GM12878 (cell line): ENCODE measurements around the gene LENEP. TPM values are rescaled to one million over a fixed set of nuclear protein-coding genes. Genes with fewer than 3 reads are reported as not detected.

Source experiments
- ATAC-seq: fragments of 200-7000 bp; cut with Tn5 transposase; 3 replicates; pipeline ENCODE4 v1.9.1; 2020; ENCODE audit warnings: mild to moderate bottlenecking, moderate library complexity
- BruUV-seq: library from RNA; stranded (reverse); fragments of 400-500 nt; replicated peaks from 2 replicates; lab custom pipeline; 2021; lab: Mats Ljungman, UMichigan
- CTCF ChIA-PET: fragments of 300-600 bp; sonication (Branson Sonifier 250); formaldehyde crosslinking; extraction: SDS; loops from one replicate; lab custom pipeline; 2021; ENCODE audit warnings: inconsistent platforms; lab: Yijun Ruan, JAX
- POLR2A ChIA-PET: fragments of 350-600 bp; formaldehyde crosslinking; extraction: SDS; loops from one replicate; lab custom pipeline; 2021; ENCODE audit warnings: inconsistent platforms; lab: Charles Lee
- RAD21 ChIA-PET: fragments of 300-600 bp; sonication (Branson Sonifier 250); formaldehyde crosslinking; loops from one replicate; lab custom pipeline; 2023; ENCODE audit warnings: antibody characterized with exemption; ENCODE audit not compliant: unreplicated experiment; lab: Charles Lee
- SMC1A ChIA-PET: fragments of 300-600 bp; sonication (Branson Sonifier 250); formaldehyde crosslinking; loops from one replicate; lab custom pipeline; 2023; ENCODE audit not compliant: unreplicated experiment, uncharacterized antibody; lab: Charles Lee
- DNase-seq: peaks from one replicate; pipeline ENCODE4 v3.0.0-alpha.2; 2011; ENCODE audit warnings: low read depth, low spot score
- FAIRE-seq: peaks from 3 replicates; lab custom pipeline; 2011; peaks lifted over from hg19 to GRCh38; lab: Jason Lieb, UNC
- H2AFZ ChIP-seq: 2 replicates; pipeline ENCODE4 v1.6.0; 2011; ENCODE audit warnings: low read depth, low read length, control low read depth; ENCODE audit not compliant: control insufficient read depth
- H3K27ac ChIP-seq: 2 replicates; pipeline ENCODE4 v1.5.1; 2011; ENCODE audit warnings: control low read depth; ENCODE audit not compliant: control insufficient read depth, insufficient read depth
- H3K27me3 ChIP-seq, 2 experiments: replicated peaks in 1 of 2; 2 replicates each; pipeline versions ENCODE4 v1.6.0 to v1.6.1; 2011; ENCODE audit warnings: low read length in 1 of 2; ENCODE audit not compliant: control insufficient read depth in 2 of 2, insufficient read depth in 2 of 2
- H3K36me3 ChIP-seq, 2 experiments: 2 replicates each; pipeline ENCODE4 v1.5.1; 2011; ENCODE audit warnings: low read length in 1 of 2; ENCODE audit not compliant: control insufficient read depth in 2 of 2, insufficient read depth in 2 of 2
- H3K4me1 ChIP-seq: 2 replicates; pipeline ENCODE4 v1.6.1; 2011; ENCODE audit warnings: mild to moderate bottlenecking, low read length, moderate library complexity, mixed read lengths; ENCODE audit not compliant: control insufficient read depth, insufficient read depth
- H3K4me2 ChIP-seq: 2 replicates; pipeline ENCODE4 v1.6.0; 2011; ENCODE audit warnings: control low read depth; ENCODE audit not compliant: control insufficient read depth, insufficient read depth
- H3K4me3 ChIP-seq: fragments of 200-600 bp; sonication (generic); 2 replicates; pipeline ENCODE4 v1.5.1; 2016
- H3K79me2 ChIP-seq: 2 replicates; pipeline ENCODE4 v1.6.0; 2011; ENCODE audit warnings: low read length; ENCODE audit not compliant: control insufficient read depth, insufficient read depth
- H3K9ac ChIP-seq: 2 replicates; pipeline ENCODE4 v1.8.0; 2011; ENCODE audit warnings: low read length, control low read depth, mixed read lengths; ENCODE audit not compliant: control insufficient read depth, insufficient read depth
- H3K9me3 ChIP-seq: replicated peaks from 3 replicates; pipeline ENCODE4 v1.5.1; 2011; ENCODE audit warnings: mild to moderate bottlenecking, low read length; ENCODE audit not compliant: control insufficient read depth, insufficient read depth
- H4K20me1 ChIP-seq: 2 replicates; pipeline ENCODE4 v1.6.0; 2011; ENCODE audit not compliant: control insufficient read depth, insufficient read depth
- NFIC ChIP-seq: IDR thresholded peaks from 2 replicates; pipeline ENCODE4 v1.6.1; 2012; ENCODE audit warnings: low read depth, mild to moderate bottlenecking, inconsistent platforms, low read length, moderate library complexity
- PML ChIP-seq: IDR thresholded peaks from 2 replicates; pipeline ENCODE4 v1.6.1; 2012; ENCODE audit warnings: low read length, inconsistent platforms
- POLR2A ChIP-seq: IDR thresholded peaks from 2 replicates; pipeline ENCODE4 v1.6.1; 2011; ENCODE audit warnings: low read depth, mild to moderate bottlenecking, low read length
- POLR2AphosphoS5 ChIP-seq: IDR thresholded peaks from 2 replicates; pipeline ENCODE4 v1.6.1; 2011; ENCODE audit warnings: mild to moderate bottlenecking, low read length, inconsistent platforms
- WGBS: methylation state at CpG from one replicate; pipeline ENCODE4 v1.1.6; 2016; ENCODE audit warnings: low lambda C conversion rate; ENCODE audit not compliant: insufficient replicate concordance, insufficient coverage; ENCODE audit errors: missing lambda C conversion rate; 5-methylcytosine and 5-hydroxymethylcytosine counted together
- in situ Hi-C: fragments of 300-500 bp; cut with MboI; formaldehyde crosslinking; loops from 9 replicates; pipeline ENCODE4 v1.14.3; 2018; ENCODE audit warnings: mixed read lengths
- intact Hi-C: fragments of 100-400 bp; cut with micrococcal nuclease; formaldehyde crosslinking; loops from one replicate; pipeline ENCODE4 v1.14.2; 2022; ENCODE audit not compliant: unreplicated experiment
- polyA plus RNA-seq, 11 experiments: library from polyadenylated mRNA; depleted of rRNA in 4 of 11; unstranded in 6 of 11; stranded (reverse) in 5 of 11; fragments of >200 nt; fragmentation: Nextera tagmentation in 4 of 11; fragmentation: Illumina TruSeq in 1 of 11; extraction: Ambion mirVana in 4 of 11; extraction: Trizol in 1 of 11; gene quantifications; 1 replicate in 1 of 11; 2 replicates in 10 of 11; pipeline versions ENCODE4 v1.2.1 to v1.2.3, GENCODE V29; 2011 to 2016; ENCODE audit warnings: inconsistent platforms in 2 of 11, missing spikeins in 2 of 11, low read depth in 1 of 11
- total RNA-seq, 4 experiments: library from RNA; depleted of rRNA in 3 of 4; stranded (reverse); fragments of >200 nt in 3 of 4; fragmentation: Illumina TruSeq in 1 of 4; extraction: Trizol in 1 of 4; gene quantifications; 2 replicates each; pipeline versions ENCODE4 v1.2.1 to v1.2.3, GENCODE V29; 2013 to 2021

Gene LENEP
- total and polyA plus RNA-seq, 10 of the 15 experiments (the other 5 are each of a cell fraction or from before 2014, with no cell fraction given), result 0.27 to 1.1 (median 0.64) TPM; not detected in 7

DNA sequence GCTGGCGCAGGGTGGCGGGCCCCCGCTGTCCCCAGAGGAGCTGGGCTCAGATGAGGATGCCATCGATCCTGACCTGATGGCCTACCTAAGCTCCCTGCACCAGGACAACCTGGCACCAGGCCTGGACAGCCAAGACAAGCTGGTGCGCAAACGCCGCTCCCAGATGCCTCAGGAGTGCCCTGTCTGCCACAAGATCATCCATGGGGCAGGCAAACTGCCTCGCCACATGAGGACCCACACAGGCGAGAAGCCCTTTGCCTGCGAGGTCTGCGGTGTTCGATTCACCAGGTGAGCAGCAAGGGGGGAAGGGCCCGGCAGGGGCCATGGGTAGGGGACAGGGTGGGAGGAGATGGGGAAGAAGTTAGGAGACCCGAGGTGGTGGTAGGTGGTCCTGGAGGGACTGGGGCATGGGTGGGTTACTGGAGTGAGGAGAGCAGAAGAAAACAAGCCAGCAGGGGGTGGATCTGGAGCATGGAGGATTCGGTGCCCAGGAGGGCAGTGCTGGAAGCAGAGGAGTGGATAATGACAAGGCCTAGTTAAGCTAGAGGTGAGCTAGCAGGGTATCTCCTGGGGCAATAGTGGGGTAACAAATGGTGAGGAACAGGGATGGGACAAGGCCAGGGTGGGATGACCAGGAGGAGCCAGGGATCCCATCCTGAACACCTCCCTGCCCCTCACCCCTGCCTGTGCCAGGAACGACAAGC lies 22.3 kb downstream of the LENEP start:
- ChIA-PET POLR2A (interaction anchor here (1.0 to 2.3 kb wide), 6 partner anchors 9 to 63 kb away, joined by 4 to 11 read pairs (median 6); partner anchors contain the start of gene FLAD1), RAD21 (interaction anchor here (1.0 to 2.2 kb wide), 4 partner anchors 12 to 456 kb away, joined by 3 to 6 read pairs (median 4); no protein-coding TSS in a partner anchor), SMC1A (interaction anchor here (0.6 to 2.8 kb wide), 12 partner anchors 12 to 456 kb away, joined by 3 to 14 read pairs (median 4); partner anchors contain the start of gene PYGO2), CTCF (interaction anchor here (0.7 to 3.1 kb wide), 6 partner anchors 8 to 456 kb away, joined by 3 to 42 read pairs (median 14); partner anchors contain the start of genes FLAD1, SHC1 and ZBTB7B)
- peak; percentile 18 for FAIRE-seq
- H3K79me2 ChIP-seq, result no peaks in the 10 kb centered on the region; the same call in none of the 2 replicates
- H3K4me2 ChIP-seq, result no peak overlapping the region
- WGBS, result 90% methylated on average over 16 of the region's 16 CpGs
- no peak overlapping the region for H2AFZ ChIP-seq
- H3K9ac ChIP-seq, result no peak overlapping the region
- peaks cover 25% of the 10 kb centered on the region for H3K4me1 ChIP-seq
- H3K36me3 ChIP-seq, result peaks cover 0 to 22% of the 10 kb centered on the region in 2 experiments; a peak in 3 of 4 replicates
- no peaks in the 10 kb centered on the region for H4K20me1 ChIP-seq
- no peak for TF ChIP-seq NFIC
- peak; percentile 31; the same call in 1 of the 2 replicates for TF ChIP-seq POLR2A
- H3K27ac ChIP-seq, result no peak overlapping the region
- no peaks in the 10 kb centered on the region for H3K27me3 ChIP-seq
- H3K4me3 ChIP-seq, result no peak overlapping the region
- ATAC-seq, result no peak
- no TSS peak for BruUV-seq
- DNase-seq, result no peak
- H3K9me3 ChIP-seq, result no peaks in the 10 kb centered on the region
- intact Hi-C loops, result loop anchor here (2.0 kb wide), 2 partner anchors 13 to 31 kb away; partner anchors contain the start of gene ZBTB7B
- in situ Hi-C loops, result no loop called here

DNA sequence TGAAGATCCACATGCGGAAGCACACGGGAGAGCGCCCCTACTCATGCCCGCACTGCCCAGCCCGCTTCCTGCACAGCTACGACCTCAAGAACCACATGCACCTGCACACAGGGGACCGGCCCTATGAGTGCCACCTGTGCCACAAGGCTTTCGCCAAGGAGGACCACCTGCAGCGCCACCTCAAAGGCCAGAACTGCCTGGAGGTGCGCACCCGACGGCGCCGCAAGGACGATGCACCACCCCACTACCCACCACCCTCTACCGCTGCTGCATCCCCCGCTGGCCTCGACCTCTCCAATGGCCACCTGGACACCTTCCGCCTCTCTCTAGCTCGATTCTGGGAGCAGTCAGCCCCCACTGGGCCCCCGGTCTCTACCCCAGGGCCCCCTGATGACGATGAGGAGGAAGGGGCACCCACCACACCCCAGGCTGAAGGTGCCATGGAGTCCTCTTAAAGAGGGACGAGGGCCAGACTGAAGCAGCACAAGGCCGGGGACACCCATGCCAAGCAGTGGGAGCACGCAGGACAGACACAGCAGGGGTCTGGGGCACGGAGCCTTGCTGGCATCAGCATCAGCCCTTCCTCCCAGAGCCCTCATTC lies 22.9 kb downstream of the LENEP start:
- TF ChIP-seq PML, result no peak
- 0 out of 2 replicates have a peak, but pooled peaks have one; percentile 7 for TF ChIP-seq POLR2AphosphoS5
- intact Hi-C loops, result loop anchor here (2.0 kb wide), 2 partner anchors 14 to 32 kb away; partner anchors contain the start of gene ZBTB7B
- RAD21 ChIA-PET, result interaction anchor here (0.8 to 3.1 kb wide), 12 partner anchors 13 to 457 kb away, joined by 3 to 14 read pairs (median 4); partner anchors contain the start of genes ADAM15, SHC1 and ZBTB7B
- Histone ChIP-seq H3K79me2 (no peaks in the 10 kb centered on the region; the same call in 1 of the 2 replicates), H2AFZ (no peak overlapping the region), H3K9ac (no peak overlapping the region), H3K4me2 (peak overlapping the region; percentile 90), H3K4me3 (no peak overlapping the region), H3K27me3 (no peaks in the 10 kb centered on the region), H3K9me3 (no peaks in the 10 kb centered on the region), H3K27ac (peak overlapping the region; percentile 75), H4K20me1 (no peaks in the 10 kb centered on the region), H3K4me1 (peaks cover 23% of the 10 kb centered on the region), H3K36me3 (peaks cover 0 to 18% of the 10 kb centered on the region in 2 experiments; a peak in 3 of 4 replicates)
- no peak for DNase-seq
- WGBS, result 25% methylated on average over 23 of the region's 26 CpGs
- ATAC-seq, result no peak
- TSS peak; percentile 42 for BruUV-seq
- CTCF ChIA-PET, result interaction anchor here (0.6 to 4.2 kb wide), 22 partner anchors 9 to 456 kb away, joined by 3 to 42 read pairs (median 6); partner anchors contain the start of genes FLAD1, PMVK, PYGO2 and SHC1
- no peak for FAIRE-seq
- in situ Hi-C loops, result no loop called here
- SMC1A ChIA-PET, result interaction anchor here (0.6 to 2.8 kb wide), 15 partner anchors 12 to 457 kb away, joined by 3 to 14 read pairs (median 3); partner anchors contain the start of genes FLAD1, LENEP and PYGO2
- POLR2A ChIA-PET, result interaction anchor here (0.6 to 2.8 kb wide), 12 partner anchors 8 to 177 kb away, joined by 3 to 11 read pairs (median 4); partner anchors contain the start of genes FLAD1, PMVK and ZBTB7B
